GM18511 (cell line): Measurements from ENCODE around the gene CCR4.
"Not testable (repeated sequence)": the region's sequence is repeated elsewhere in the genome, so short reads cannot be mapped to it uniquely, and the experiment has no call there.

Experiments
- ATAC-seq: cut with Tn5 transposase; IDR thresholded peaks from one replicate; pipeline ENCODE4 v1.9.1; 2021; ENCODE audit warnings: mild to moderate bottlenecking, moderate library complexity; ENCODE audit not compliant: unreplicated experiment

The CCR4 gene

DNA sequence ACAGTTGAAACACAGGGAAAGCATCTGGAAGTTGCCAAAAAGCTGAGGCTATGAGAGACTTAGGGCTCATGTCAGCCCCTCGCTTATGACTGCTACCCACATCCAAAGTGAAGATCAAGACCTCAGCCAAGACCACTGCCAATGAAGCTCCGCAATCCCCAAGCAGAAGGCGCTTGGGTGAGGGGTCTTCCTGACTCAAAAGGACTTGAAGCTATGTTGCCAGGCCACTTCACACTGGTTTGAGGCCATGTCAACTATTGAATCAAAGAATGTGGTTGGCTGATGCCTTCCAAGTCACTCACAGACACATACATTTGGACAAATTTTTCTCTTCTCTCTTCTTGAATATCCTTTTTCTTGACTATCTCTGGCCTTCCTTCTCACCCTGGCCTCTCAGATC lies 928 bp upstream of the CCR4 start:
- ATAC-seq = no peak

DNA sequence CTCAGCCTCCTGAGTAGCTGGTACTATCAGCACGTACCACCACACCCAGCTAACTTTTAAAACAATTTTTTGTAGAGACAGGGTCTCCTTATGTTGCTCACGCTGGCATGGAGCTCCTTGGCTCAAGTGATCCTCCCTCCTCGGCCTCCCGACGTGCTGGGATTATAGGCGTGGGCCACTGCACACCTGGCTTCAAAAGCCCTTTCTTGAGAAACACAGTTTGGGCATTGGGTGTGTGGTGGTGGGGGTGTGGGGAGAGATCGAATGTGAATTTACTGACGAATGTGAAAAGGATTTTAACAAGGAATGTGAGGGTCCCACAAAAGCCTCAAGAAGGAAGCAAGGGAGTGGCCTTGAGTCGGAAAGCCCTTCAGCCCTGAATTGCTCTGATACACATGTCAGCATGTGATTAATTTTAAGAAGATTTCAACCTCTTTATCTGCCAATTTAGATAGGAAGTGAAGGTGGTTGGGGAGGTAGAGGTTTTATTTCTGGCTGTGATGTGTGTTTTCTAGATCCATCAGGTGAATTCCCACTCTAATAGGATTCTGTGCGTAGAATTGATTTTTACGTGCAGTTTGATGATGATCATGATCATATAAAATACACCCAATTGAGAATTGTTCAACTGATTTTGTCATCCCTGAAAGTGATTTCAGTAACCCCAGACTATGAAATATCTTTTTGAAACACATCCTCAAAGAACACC lies 1.1 kb downstream of the CCR4 start:
- ATAC-seq = no peak

DNA sequence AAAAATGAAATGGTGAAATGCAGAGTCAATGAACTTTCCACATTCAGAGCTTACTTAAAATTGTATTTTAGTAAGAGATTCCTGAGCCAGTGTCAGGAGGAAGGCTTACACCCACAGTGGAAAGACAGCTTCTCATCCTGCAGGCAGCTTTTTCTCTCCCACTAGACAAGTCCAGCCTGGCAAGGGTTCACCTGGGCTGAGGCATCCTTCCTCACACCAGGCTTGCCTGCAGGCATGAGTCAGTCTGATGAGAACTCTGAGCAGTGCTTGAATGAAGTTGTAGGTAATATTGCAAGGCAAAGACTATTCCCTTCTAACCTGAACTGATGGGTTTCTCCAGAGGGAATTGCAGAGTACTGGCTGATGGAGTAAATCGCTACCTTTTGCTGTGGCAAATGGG lies 3.1 kb downstream of the CCR4 start:
- ATAC-seq = no peak

DNA sequence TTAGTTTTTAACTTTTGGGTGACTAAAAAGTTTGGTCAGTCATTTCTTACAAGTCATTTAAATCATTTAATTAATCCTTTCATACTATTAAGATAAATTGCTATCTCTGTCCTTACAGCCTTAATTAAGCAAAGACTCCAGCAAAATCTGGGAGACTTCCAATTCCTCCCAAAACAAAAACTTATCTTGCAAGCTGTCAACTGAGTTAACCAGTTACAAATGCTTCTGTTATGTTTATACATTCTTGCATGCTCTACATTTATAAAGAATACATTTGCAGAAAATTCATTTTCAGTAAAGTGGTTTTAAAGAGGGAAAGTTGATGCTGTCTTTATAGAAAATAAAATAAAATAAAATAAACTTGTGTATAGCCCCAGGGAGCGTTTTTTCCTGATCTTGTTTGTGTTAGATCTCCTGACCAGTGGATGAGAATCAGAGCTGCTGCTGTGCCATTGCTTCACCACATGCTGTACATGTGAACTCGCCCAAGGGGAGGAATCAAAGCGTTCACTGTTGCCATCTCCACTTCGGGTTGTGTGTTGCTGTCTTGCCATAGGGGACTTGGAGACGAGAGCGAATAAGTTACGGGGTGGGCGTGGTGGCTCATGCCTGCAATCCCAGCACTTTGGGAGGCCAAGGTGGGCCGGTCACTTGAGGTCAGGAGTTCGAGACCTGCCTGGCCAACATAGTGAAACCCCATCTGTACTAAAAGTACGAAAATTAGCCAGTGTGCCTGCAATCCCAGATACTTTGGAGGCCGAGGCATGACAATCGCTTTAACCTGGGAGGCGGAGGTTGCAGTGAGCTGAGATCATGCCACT lies 5.5 kb downstream of the CCR4 start:
- no peak for ATAC-seq

DNA sequence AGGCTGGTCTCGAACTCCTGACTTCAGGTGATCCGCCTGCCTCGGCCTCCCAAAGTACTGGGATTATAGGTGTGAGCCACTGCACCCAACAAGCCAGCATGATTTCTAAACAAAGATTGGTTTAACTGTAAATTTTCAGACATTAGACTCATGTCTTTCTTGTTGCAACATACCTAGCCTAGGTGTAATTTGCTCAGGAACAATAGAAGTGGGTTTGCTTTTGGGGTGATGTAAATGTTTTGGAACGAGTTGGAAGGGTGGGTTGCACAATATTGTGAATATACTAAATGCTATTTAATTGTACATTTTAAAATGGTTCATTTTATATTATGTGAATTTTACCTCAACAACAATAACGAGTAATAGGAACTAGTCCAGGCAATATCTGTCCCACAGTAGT lies 7.1 kb downstream of the CCR4 start:
- ATAC-seq = no peak

DNA sequence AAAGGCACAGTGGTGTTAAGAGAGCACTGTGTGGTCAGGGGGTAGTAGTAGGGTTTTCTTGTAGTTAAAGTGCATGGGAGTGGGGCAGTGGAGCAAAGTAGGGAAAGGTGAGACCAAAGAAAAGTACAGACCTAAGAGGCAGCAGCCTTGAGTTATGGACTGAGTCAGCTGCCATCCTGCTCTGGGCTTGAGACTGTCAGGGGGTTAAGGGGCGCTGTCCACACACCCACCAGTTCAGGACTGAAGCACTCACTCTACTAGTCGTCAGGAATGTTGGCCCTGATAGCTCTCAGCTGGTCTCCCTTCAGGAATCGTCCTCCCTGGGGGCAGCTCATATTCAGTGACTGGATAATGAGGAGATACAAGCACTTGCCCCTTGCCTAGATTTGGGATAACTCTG lies 7.9 kb downstream of the CCR4 start:
- ATAC-seq = no peak

DNA sequence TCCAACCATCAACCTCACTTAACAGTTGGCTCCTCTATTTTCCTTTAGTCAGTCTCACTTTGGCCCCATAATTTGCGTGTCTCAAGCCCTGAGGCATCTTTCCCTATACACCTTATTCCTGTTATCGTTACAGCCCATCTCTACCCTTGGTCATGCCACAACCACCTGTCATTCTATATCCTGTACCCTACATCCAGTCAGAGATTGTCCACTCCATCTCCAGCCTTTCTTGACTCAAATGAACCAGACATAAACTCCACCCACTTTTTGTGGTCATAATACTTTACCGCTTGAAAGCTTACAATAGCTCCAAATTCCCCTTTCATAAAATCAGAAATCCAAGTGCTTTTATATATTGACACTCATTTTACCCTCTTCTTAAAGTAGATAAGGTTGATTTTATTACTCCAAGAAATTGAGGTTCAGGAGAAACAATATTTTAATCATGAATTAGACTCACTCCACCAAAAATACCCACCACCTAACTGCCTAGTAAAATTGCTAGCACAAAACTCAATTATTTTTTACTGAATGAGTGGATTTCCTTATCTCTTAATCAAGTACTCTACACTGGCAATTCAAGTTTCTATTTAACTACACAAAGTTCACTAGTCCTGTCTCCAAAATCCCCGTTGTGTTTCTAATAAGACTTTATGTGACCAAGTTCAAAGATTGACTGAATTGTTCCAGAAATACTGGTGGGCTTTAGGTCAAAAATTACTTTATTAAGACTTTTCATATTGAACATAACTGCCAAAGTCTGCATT lies 9.1 kb downstream of the CCR4 start:
- peak; percentile 72 for ATAC-seq

DNA sequence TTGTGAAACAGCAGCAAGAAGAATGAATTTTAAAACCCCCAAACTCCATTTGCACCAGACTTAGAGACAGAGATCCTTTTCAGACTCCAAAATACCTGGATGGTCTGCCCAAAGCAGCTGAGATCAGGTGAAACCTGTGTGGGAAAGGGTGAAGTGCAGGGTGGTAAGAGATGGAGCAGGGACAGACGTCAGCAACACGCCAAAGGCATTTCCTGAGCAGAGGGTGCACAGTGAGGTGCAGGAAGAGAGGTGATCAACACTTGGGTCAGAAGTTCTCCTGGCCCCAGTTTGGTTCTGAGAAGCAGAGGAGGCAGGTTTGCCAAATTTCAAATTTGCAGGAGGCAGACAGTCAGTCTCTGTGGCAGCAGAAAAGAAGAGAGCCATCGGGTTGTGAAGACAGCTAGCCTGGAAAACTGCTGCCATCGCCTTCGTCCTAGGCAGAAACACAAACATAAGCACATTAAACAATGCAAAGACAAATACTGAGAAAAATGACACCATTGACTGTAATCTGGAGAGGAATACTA lies 9.8 kb downstream of the CCR4 start:
- ATAC-seq = no peak

DNA sequence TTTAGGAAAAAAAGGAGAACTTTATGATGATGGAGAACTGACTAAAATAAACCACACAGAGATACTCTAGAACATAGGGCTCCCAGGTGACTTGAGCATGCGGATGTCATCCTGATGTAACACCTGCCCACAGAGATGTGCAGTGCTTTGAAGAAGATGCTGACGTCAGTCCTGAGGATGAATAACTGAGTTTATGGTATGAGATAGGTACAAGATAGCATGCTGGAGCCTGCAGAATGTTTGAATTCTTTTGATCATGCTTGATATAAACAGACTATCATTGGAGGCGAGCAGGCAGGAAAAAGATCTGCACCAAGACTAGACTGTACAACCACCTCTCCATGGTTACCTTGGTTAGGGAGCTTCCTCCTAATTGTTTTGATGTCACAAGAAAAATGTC lies 12.4 kb downstream of the CCR4 start:
- no peak for ATAC-seq

DNA sequence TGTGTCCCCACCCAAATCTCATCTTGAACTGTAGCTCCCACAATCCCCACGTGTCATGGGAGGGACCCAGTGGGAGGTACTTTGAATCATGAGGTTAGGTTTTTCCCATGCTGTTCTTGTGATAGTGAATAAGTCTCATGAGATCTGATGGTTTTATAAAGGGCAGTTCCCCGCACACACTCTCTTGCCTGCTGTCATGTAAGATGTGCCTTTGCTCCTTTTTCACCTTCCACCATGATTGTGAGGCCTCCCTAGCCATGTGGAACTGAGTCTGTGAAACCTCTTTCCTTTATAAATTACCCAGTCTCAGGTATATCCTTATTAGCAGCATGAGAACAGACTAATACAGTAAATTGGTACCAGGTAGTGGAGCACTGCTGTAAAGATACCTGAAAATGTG lies 13.3 kb downstream of the CCR4 start:
- not testable (repeated sequence) for ATAC-seq

DNA sequence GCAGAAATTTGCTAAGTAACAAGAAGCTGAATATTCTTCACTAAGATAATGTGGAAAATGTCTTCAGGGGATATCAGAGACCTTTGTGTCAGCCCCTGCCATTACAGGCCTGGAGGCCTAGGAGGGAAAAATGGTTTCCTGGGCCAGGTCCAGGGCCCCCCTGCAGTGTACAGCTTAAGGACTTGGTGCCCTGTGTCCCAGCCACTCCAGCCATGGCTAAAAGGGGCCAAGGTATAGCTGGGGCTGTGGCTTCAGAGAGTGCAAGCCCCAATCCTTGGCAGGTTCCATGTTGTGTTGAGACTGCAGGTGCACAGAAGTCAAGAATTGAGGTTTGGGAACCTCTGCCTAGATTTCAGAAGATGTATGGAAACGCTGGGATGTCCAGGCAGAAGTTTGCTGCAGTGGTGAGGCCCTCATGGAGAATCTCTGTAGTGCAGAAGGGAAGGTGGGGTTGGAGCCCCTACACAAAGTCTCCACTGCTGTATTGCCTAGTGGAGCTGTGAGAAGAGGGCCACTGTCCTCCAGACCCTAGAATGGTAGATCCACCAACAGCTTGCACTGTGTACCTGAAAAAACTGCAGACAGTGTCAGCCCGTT lies 14.3 kb downstream of the CCR4 start:
- not testable (repeated sequence) for ATAC-seq

DNA sequence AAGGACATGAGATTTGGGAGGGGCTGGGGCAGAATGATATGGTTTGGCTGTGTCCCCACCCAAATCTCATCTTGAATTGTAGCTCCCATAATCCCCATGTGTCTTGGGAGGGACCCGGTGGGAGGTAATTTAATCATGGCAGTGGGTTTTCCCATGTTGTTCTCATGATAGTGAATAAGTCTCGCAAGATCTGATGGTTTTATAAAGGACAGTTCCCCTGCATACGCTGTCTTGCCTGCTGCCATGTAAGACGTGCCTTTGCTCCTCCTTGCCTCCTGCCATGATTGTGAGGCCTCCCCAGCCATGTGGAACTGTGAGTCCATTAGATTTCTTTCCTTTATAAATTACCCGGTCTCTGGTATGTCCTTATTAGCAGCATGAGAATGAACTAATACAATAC lies 15.2 kb downstream of the CCR4 start:
- ATAC-seq = not testable (repeated sequence)

DNA sequence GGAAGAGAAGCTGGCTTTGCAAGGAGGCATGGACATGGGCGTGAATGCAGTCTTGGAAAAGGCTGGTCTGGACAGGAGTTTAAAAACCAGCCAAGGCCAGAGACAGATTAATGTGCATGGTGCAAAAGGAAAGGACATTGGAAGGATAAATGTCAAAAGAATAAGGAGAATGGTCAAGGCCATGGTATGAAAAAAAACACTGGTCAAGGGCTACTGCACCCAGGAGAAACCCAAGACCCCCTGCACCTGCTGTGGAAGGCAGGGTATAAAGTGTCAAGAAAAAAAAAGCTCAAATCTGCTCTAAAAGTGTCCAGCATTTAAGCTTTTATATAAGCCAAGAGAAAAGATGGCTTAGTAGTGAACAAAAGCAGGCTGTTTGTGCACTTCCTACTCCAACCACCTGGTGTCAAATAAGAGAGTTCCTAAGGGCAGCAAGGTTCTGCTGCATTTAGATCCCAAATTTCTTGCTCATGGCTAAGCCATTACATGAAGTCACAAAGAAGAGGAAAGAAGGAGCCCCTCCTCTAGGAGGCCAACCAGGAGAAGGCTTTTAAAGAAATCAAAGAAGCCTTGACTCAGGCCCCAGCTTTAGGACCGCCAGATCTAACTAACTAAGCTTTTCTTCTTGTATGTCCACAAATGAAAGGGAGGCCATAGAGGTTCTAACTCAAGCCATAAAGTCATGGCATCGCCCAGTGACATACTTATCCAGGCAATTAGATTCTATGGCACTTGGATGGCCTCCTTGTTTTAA lies 16.9 kb downstream of the CCR4 start:
- ATAC-seq = no peak

DNA sequence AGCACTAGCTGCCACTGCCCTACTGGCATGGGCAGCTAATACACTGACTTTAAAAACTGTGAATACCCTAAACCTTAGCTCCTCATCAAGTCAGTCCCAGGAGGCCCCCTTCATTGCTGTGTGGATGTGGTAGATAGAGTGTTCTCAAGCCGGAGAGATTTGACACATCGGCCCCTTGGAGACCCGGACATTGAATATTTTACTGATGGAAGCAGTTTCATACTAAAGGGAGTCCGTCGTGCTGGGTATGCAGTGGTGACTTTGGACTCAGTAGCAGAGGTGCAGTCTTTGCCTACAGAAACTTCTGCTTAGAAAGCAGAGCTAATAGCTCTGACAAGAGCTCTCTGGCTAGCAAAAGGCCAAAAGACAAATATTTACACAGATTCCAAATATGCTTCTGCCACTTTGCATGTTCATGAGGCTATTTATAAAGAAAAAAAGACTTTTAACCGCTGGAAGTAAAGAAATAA lies 17.5 kb downstream of the CCR4 start:
- ATAC-seq = no peak

DNA sequence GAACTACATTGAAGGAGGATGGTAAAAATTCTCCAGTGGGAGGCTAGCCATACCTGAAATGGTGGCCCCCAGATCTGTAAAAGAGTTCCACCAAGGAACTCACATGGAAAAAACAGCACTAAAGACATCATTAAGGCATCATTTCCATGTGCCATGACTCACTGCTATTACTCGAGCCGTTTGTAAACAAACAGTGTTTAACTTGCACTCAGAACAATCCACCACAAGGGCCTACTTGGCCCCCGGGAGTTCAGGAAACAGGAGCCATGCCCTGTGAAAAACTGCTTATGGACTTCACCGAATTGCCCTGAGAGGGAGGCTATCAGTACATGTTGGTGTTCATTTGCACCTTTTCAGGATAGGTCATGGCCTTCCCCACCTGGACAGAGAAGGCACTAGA lies 18.2 kb downstream of the CCR4 start:
- ATAC-seq = no peak

DNA sequence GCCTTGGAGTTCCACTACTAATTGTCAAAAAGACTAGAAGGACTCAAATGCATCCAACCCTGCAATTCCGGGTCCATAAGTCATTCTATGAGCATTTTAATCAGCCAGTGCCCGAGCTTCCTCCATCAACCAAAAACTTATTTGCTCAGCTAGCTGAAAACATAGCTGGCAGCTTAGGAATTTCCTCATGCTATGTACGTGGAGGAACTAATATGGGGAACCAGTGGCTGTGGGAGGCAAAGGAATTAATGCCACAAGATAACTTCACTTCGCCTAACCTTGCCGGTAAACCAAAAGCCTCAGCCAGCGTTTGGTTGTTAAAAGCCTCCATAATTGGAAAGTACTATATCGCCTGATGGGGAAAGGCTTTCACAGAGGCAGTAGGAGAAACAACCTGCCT lies 19.8 kb downstream of the CCR4 start:
- ATAC-seq = not testable (repeated sequence)

DNA sequence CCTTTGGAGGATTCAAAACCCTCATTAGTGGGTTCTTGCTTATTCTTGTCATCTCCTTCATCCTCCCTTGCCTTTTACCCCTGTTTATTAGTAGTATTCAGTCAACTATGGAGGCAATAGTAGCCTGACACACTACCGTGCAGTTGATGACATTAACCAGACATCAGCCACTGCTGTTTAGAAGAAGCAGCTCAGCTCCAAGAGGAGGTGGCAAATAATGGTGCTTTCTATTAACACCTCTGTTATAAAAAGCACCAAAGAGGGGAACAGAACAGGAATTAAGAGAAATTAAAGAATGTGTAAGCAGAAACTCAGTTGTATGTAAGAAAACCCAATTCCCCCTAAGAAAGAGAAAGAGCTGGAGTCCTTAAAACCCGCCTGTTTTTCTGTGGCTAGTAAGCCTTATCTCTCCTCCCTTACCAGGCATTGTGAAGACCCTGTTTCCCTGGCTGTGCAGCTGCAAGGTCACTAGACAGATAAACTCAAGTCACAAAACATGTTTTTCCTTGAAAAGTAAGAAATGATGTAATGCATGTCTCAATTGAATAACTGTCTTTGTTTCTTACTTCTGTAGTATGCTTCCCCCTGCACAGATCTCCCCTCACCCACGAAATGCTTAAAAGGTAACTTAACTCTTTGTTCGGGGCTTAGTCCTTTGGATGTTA lies 21.2 kb downstream of the CCR4 start:
- no peak for ATAC-seq

DNA sequence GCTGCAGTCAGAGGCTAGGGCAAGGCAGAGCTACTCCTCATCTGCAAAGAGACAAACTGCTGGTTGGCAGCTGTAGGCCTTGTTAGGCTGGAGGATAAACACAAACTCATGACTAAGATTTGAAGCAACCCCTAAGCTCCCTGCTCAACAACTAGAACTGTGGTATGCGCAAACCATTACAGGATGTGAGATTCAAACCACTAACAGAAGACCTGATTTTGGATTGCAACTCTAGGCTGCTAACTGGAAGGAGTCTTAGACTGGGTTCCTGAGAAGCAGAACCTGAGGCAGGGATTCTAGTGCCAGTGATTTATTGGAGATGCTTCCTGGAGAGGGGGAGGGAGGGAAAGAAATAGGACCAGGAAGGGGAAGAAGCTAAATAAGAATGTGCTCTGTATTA lies 22.5 kb downstream of the CCR4 start:
- peak; percentile 81 for ATAC-seq

DNA sequence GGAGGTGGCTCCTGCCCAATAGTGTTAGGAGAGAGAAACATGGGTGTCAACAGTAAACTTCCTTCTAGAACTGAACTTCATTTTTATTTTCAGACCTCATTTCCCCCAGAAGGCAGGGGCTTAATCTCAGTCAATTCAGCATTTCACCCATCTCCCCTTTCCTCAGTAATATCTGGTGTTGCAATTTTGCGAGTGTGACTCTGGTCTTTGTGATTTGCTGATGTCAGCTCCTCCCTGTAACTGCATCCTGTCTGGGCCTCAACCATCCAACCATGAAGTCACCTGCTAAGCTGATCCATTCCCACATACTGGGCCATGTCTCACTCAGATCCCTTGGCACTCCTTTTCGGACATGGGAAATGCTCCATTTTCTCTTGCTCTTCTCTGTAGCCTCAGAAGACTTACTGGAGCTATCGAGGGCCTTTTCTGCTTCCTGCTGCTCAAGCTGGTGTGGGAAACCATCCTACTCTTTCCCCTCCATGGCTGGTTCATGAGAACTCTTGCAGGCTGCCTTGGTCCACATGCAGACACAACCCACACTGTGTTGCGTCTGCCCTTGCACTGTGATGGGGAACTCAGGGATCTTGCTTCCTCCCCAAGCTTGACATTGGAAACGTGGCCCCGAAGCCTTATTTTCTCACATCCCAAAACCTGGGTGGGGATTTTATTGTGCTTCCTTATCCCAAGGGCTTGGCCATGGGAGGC lies 24.6 kb downstream of the CCR4 start:
- ATAC-seq = no peak
